Loucy (cell line): ENCODE results near the gene INPP4A.

Experiments used
- EZH2phosphoT487 ChIP-seq: fragments of 200-600 bp; IDR thresholded peaks from 2 replicates; pipeline ENCODE4 v1.6.1; 2018; ENCODE audit warnings: antibody characterized with exemption, mild to moderate bottlenecking, moderate library complexity, borderline replicate concordance
- TF ChIP-seq, protein P1 (sequence below): fragments of 200-600 bp; sonication (generic); conservative IDR thresholded peaks from 2 replicates; pipeline ENCODE4 v1.5.1; 2014; ENCODE audit warnings: mild to moderate bottlenecking, antibody characterized with exemption, low read length

DNA sequence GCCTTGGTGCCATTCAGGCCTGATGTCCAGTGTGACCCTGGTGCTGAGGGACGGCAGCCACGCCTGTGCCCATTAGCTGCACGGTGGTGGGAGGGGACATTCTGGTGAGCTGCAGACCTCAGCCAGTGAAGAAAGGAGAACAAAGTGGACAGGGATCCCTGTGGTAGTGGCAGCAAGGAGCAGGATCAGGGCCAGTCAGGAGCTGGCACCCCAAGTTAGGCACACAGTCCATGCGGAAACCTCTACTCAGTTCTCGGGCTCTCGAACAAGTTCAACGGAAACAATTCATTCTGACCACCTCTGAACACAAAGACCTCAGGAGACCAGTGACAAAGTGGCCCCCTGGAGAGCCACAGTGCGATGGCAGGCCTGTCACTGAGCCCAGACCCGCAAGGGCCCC lies 133.6 kb downstream of the INPP4A start:
- no peak for TF ChIP-seq EZH2phosphoT487
- TF ChIP-seq, protein P1, sequence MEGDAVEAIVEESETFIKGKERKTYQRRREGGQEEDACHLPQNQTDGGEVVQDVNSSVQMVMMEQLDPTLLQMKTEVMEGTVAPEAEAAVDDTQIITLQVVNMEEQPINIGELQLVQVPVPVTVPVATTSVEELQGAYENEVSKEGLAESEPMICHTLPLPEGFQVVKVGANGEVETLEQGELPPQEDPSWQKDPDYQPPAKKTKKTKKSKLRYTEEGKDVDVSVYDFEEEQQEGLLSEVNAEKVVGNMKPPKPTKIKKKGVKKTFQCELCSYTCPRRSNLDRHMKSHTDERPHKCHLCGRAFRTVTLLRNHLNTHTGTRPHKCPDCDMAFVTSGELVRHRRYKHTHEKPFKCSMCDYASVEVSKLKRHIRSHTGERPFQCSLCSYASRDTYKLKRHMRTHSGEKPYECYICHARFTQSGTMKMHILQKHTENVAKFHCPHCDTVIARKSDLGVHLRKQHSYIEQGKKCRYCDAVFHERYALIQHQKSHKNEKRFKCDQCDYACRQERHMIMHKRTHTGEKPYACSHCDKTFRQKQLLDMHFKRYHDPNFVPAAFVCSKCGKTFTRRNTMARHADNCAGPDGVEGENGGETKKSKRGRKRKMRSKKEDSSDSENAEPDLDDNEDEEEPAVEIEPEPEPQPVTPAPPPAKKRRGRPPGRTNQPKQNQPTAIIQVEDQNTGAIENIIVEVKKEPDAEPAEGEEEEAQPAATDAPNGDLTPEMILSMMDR: no peak
